ENCODE data around the gene ZNF653.

DNA sequence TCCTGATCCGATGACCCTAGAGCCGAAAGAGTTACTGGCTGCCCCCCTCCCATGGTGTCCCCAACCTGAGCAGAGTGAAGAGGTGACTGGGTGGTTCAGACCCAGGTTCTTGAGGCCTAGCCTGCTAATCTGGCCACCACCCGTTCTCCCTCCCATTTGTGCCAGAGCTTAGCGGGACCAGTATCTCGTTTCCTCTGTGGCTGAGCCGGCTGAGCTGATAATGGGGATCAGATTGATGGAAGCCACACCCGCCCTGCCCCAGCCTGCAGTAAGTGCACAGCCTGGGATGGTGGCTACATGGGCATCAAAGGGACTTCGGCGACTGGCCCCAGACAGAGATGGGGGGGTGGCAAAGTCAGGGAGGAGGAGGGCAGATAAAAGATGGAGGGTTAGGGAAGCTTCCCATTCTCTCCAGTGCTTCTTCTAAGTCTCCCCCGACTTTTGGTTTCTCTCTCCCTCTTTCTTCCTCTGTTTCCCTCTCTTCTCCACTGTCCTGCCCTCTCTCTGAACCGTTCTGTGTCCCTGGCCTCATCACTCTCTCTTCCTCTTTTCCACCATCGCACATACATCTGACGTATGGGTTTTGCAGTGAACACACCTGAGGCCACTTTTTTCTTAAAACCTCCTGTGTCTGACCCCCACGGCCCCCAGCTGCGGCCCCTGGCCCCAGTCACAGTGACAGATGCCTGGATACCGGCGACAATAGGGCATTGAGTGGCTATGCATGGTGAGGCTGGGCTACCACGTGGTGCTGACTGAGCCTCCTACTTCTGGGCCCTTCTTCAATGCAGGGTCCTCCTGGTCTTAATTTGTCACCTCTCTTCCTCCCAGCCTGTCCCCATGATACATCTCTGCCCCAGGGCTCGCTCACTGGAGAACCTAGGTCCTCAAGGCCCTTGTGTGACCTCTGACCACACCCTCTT lies 27.2 kb downstream of the ZNF653 start:
- TF ChIP-seq, protein P1, sequence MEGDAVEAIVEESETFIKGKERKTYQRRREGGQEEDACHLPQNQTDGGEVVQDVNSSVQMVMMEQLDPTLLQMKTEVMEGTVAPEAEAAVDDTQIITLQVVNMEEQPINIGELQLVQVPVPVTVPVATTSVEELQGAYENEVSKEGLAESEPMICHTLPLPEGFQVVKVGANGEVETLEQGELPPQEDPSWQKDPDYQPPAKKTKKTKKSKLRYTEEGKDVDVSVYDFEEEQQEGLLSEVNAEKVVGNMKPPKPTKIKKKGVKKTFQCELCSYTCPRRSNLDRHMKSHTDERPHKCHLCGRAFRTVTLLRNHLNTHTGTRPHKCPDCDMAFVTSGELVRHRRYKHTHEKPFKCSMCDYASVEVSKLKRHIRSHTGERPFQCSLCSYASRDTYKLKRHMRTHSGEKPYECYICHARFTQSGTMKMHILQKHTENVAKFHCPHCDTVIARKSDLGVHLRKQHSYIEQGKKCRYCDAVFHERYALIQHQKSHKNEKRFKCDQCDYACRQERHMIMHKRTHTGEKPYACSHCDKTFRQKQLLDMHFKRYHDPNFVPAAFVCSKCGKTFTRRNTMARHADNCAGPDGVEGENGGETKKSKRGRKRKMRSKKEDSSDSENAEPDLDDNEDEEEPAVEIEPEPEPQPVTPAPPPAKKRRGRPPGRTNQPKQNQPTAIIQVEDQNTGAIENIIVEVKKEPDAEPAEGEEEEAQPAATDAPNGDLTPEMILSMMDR (IDR thresholded peaks at IDR 0.05): no peak
- no peak for TF ChIP-seq POLR2A (IDR thresholded peaks at IDR 0.05)

All from Peyer's patch (tissue), 4 donors.